ENCODE results near the gene LRMDA.

LRMDA gene

GRCh38 chr10:76324283-76324682 lies 892.9 kb downstream of the LRMDA start:
- no peak overlapping the region for H3K27ac ChIP-seq (ENCODE audit: low read length)
- DNase-seq (no peak), ATAC-seq (ENCODE audit: insufficient read depth, low read depth) (no peak)

GRCh38 chr10:76327441-76327840 lies 896.0 kb downstream of the LRMDA start:
- Histone ChIP-seq H3K4me3 (ENCODE audit: low read depth in 1 of 2, low read length in 2 of 2) (no peak overlapping the region), H2AFZ (ENCODE audit: low read depth, low read length) (no peak overlapping the region), H4K20me1 (ENCODE audit: insufficient read depth, low read length) (no peaks in the 10 kb centered on the region), H3K36me3 (ENCODE audit: insufficient read depth, low read length) (no peaks in the 10 kb centered on the region), H3K4me1 (ENCODE audit: insufficient read depth, low read length) (no peaks in the 10 kb centered on the region), H3K9ac (ENCODE audit: low read depth, low read length) (no peak overlapping the region), H3K27ac (ENCODE audit: low read length) (no peak overlapping the region), H3K4me2 (ENCODE audit: insufficient read depth, low read length) (no peak overlapping the region), H3K9me3 (ENCODE audit: insufficient read depth, low read length, severe bottlenecking) (no peaks in the 10 kb centered on the region), H3K79me2 (ENCODE audit: insufficient read depth, low read length) (no peaks in the 10 kb centered on the region), H3K27me3 (ENCODE audit: insufficient read depth, low read length, poor library complexity) (peaks cover 3% of the 10 kb centered on the region)
- ATAC-seq (ENCODE audit: insufficient read depth, low read depth) (no peak), DNase-seq (no peak)
- no peak for TF ChIP-seq EZH2 (IDR thresholded peaks at IDR 0.05; ENCODE audit: borderline replicate concordance, low read depth, low read length, severe bottlenecking)
- TF ChIP-seq CTCF (IDR thresholded peaks at IDR 0.05; ENCODE audit: borderline replicate concordance, extremely low read depth, low read length, poor library complexity, severe bottlenecking) = no peak

More at GRCh38 chr10:76324283-76324682, 892.9 kb downstream of the LRMDA start:
- H2AFZ ChIP-seq (ENCODE audit: low read depth, low read length) = no peak overlapping the region
- no peaks in the 10 kb centered on the region for H3K36me3 ChIP-seq (ENCODE audit: insufficient read depth, low read length)
- no peak overlapping the region for H3K9ac ChIP-seq (ENCODE audit: low read depth, low read length)
- H3K4me2 ChIP-seq (ENCODE audit: insufficient read depth, low read length) = no peak overlapping the region
- no peak for TF ChIP-seq CTCF (IDR thresholded peaks at IDR 0.05; ENCODE audit: borderline replicate concordance, extremely low read depth, low read length, poor library complexity, severe bottlenecking)
- no peak for TF ChIP-seq EZH2 (IDR thresholded peaks at IDR 0.05; ENCODE audit: borderline replicate concordance, low read depth, low read length, severe bottlenecking)
- no peak overlapping the region for H3K4me3 ChIP-seq (ENCODE audit: low read depth in 1 of 2, low read length in 2 of 2)
- peaks cover 3% of the 10 kb centered on the region for H3K27me3 ChIP-seq (ENCODE audit: insufficient read depth, low read length, poor library complexity)
- H3K9me3 ChIP-seq (ENCODE audit: insufficient read depth, low read length, severe bottlenecking) = no peaks in the 10 kb centered on the region
- H3K4me1 ChIP-seq (ENCODE audit: insufficient read depth, low read length) = no peaks in the 10 kb centered on the region
- H3K79me2 ChIP-seq (ENCODE audit: insufficient read depth, low read length) = no peaks in the 10 kb centered on the region
- H4K20me1 ChIP-seq (ENCODE audit: insufficient read depth, low read length) = no peaks in the 10 kb centered on the region

GRCh38 chr10:76328348-76328747 lies 896.9 kb downstream of the LRMDA start:
- ATAC-seq (ENCODE audit: insufficient read depth, low read depth) = no peak
- no peak overlapping the region for H3K4me3 ChIP-seq (ENCODE audit: low read depth in 1 of 2, low read length in 2 of 2)
- H2AFZ ChIP-seq (ENCODE audit: low read depth, low read length) = no peak overlapping the region
- DNase-seq = no peak
- no peak overlapping the region for H3K27ac ChIP-seq (ENCODE audit: low read length)
- H3K4me2 ChIP-seq (ENCODE audit: insufficient read depth, low read length) = no peak overlapping the region
- H3K9me3 ChIP-seq (ENCODE audit: insufficient read depth, low read length, severe bottlenecking) = no peaks in the 10 kb centered on the region
- no peaks in the 10 kb centered on the region for H3K36me3 ChIP-seq (ENCODE audit: insufficient read depth, low read length)
- H3K9ac ChIP-seq (ENCODE audit: low read depth, low read length) = no peak overlapping the region
- H4K20me1 ChIP-seq (ENCODE audit: insufficient read depth, low read length) = no peaks in the 10 kb centered on the region
- peaks cover 3% of the 10 kb centered on the region for H3K27me3 ChIP-seq (ENCODE audit: insufficient read depth, low read length, poor library complexity)
- no peaks in the 10 kb centered on the region for H3K4me1 ChIP-seq (ENCODE audit: insufficient read depth, low read length)
- TF ChIP-seq EZH2 (IDR thresholded peaks at IDR 0.05; ENCODE audit: borderline replicate concordance, low read depth, low read length, severe bottlenecking) = no peak
- TF ChIP-seq CTCF (IDR thresholded peaks at IDR 0.05; ENCODE audit: borderline replicate concordance, extremely low read depth, low read length, poor library complexity, severe bottlenecking) = no peak
- H3K79me2 ChIP-seq (ENCODE audit: insufficient read depth, low read length) = no peaks in the 10 kb centered on the region

All from DND-41 (cell line).